ENCODE results near the gene UMAD1.

DNA sequence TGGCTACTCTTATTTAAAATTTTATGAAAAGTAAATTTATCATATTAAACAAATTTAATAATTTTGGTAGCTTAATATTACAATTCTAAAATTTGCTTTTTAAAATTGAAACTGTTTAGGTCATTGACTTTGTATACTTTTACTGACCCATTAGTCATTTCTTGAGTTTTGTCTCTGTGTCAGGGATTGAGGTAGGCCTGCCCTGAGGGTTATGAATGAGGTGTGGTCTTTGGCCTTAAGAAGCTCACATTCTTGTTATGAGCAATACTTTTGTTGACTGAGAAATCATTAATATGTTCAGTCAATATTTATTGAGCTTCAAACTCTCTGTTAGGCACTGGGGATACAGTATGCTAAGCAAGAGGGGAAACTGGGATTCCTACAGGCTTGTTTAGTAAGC is 124.9 kb downstream of the UMAD1 start:
- TF ChIP-seq, protein P1, sequence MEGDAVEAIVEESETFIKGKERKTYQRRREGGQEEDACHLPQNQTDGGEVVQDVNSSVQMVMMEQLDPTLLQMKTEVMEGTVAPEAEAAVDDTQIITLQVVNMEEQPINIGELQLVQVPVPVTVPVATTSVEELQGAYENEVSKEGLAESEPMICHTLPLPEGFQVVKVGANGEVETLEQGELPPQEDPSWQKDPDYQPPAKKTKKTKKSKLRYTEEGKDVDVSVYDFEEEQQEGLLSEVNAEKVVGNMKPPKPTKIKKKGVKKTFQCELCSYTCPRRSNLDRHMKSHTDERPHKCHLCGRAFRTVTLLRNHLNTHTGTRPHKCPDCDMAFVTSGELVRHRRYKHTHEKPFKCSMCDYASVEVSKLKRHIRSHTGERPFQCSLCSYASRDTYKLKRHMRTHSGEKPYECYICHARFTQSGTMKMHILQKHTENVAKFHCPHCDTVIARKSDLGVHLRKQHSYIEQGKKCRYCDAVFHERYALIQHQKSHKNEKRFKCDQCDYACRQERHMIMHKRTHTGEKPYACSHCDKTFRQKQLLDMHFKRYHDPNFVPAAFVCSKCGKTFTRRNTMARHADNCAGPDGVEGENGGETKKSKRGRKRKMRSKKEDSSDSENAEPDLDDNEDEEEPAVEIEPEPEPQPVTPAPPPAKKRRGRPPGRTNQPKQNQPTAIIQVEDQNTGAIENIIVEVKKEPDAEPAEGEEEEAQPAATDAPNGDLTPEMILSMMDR (IDR thresholded peaks at IDR 0.05): no peak
- no peak for TF ChIP-seq POLR2A (IDR thresholded peaks at IDR 0.05)
